ENCODE results near the gene CEBPE.
"Not testable (repeated sequence)": the region's sequence is repeated elsewhere in the genome, so short reads cannot be mapped to it uniquely, and the experiment has no call there.

Gene CEBPE

GRCh38 chr14:23121361-23121771 lies 2.3 kb upstream of the CEBPE start:
- no peak for DNase-seq (ENCODE audit: low spot score)

- DNase-seq (ENCODE audit: low spot score): peak; percentile 88
These were observed 1.6 kb upstream of the CEBPE start for GRCh38 chr14:23120541-23121251.

GRCh38 chr14:23119363-23120327 lies 590 bp upstream of the CEBPE start:
- DNase-seq (ENCODE audit: low spot score): no peak

GRCh38 chr14:23117371-23118020 lies 1.6 kb downstream of the CEBPE start:
- no peak for DNase-seq (ENCODE audit: low spot score)

- DNase-seq (ENCODE audit: low spot score): no peak
These were observed 3.1 kb downstream of the CEBPE start for GRCh38 chr14:23115918-23116317.

GRCh38 chr14:23115039-23115731 lies 3.9 kb downstream of the CEBPE start:
- DNase-seq (ENCODE audit: low spot score): no peak

- no peak for DNase-seq (ENCODE audit: low spot score)
These were observed 4.4 kb downstream of the CEBPE start for GRCh38 chr14:23114669-23115038.

- no peak for DNase-seq (ENCODE audit: low spot score)
These were observed 5.0 kb downstream of the CEBPE start for GRCh38 chr14:23114120-23114458.

- no peak for DNase-seq (ENCODE audit: low spot score)
These were observed 5.5 kb downstream of the CEBPE start for GRCh38 chr14:23113431-23114119.

- DNase-seq (ENCODE audit: low spot score): no peak
These were observed 6.5 kb downstream of the CEBPE start for GRCh38 chr14:23112359-23113178.

GRCh38 chr14:23110579-23111365 lies 8.3 kb downstream of the CEBPE start:
- DNase-seq (ENCODE audit: low spot score): no peak

GRCh38 chr14:23109769-23110168 lies 9.3 kb downstream of the CEBPE start:
- DNase-seq (ENCODE audit: low spot score): no peak

GRCh38 chr14:23108169-23108568 lies 10.9 kb downstream of the CEBPE start:
- not testable (repeated sequence) for DNase-seq (ENCODE audit: low spot score)

- not testable (repeated sequence) for DNase-seq (ENCODE audit: low spot score)
These were observed 11.4 kb downstream of the CEBPE start for GRCh38 chr14:23107620-23108019.

GRCh38 chr14:23106747-23107045 lies 12.4 kb downstream of the CEBPE start:
- DNase-seq (ENCODE audit: low spot score): no peak

- DNase-seq (ENCODE audit: low spot score): no peak
These were observed 13.7 kb downstream of the CEBPE start for GRCh38 chr14:23105348-23105824.

GRCh38 chr14:23104591-23105347 lies 14.3 kb downstream of the CEBPE start, which contains the start of gene CIROP:
CIROP (minus strand) TSS chr14:23104989; CDS start chr14:23104920, 69 bp downstream.
- DNase-seq (ENCODE audit: low spot score): peak; percentile 35

GRCh38 chr14:23104070-23104590 lies 14.9 kb downstream of the CEBPE start:
- no peak for DNase-seq (ENCODE audit: low spot score)
